ENCODE data around the gene ODAD4.
"Not testable (repeated sequence)": the region's sequence is repeated elsewhere in the genome, so short reads cannot be mapped to it uniquely, and the experiment has no call there.

The ODAD4 gene

GRCh38 chr17:41996855-41997164 is 66.4 kb downstream of the ODAD4 start:
- Histone ChIP-seq H3K4me1 (ENCODE audit: control insufficient read depth, insufficient read depth, low read length, poor library complexity, severe bottlenecking) (no peaks in the 10 kb centered on the region), H3K9me3 (ENCODE audit: control insufficient read depth, low read length) (no peaks in the 10 kb centered on the region), H3K36me3 (ENCODE audit: control insufficient read depth, insufficient read depth, low read length) (peaks cover 72% of the 10 kb centered on the region), H3K27ac (ENCODE audit: insufficient read depth, low read length, poor library complexity, severe bottlenecking) (no peak overlapping the region), H3K27me3 (replicated peaks; ENCODE audit: control insufficient read depth, insufficient read depth, low read length, poor library complexity, severe bottlenecking) (no peaks in the 10 kb centered on the region), H3K4me3 (ENCODE audit: insufficient read depth, low read depth, low read length, poor library complexity, severe bottlenecking) (no peak overlapping the region)
- DNase-seq = no peak

- Histone ChIP-seq H3K27ac (ENCODE audit: insufficient read depth, low read length, poor library complexity, severe bottlenecking) (no peak overlapping the region), H3K4me3 (ENCODE audit: insufficient read depth, low read depth, low read length, poor library complexity, severe bottlenecking) (no peak overlapping the region), H3K9me3 (ENCODE audit: control insufficient read depth, low read length) (no peaks in the 10 kb centered on the region), H3K4me1 (ENCODE audit: control insufficient read depth, insufficient read depth, low read length, poor library complexity, severe bottlenecking) (no peaks in the 10 kb centered on the region), H3K27me3 (replicated peaks; ENCODE audit: control insufficient read depth, insufficient read depth, low read length, poor library complexity, severe bottlenecking) (no peaks in the 10 kb centered on the region), H3K36me3 (ENCODE audit: control insufficient read depth, insufficient read depth, low read length) (peaks cover 62% of the 10 kb centered on the region)
- no peak for DNase-seq
These were observed 68.1 kb downstream of the ODAD4 start for GRCh38 chr17:41998497-41998896.

- Histone ChIP-seq H3K9me3 (ENCODE audit: control insufficient read depth, low read length) (no peaks in the 10 kb centered on the region), H3K36me3 (ENCODE audit: control insufficient read depth, insufficient read depth, low read length) (peaks cover 45% of the 10 kb centered on the region), H3K27me3 (replicated peaks; ENCODE audit: control insufficient read depth, insufficient read depth, low read length, poor library complexity, severe bottlenecking) (no peaks in the 10 kb centered on the region), H3K4me1 (ENCODE audit: control insufficient read depth, insufficient read depth, low read length, poor library complexity, severe bottlenecking) (no peaks in the 10 kb centered on the region), H3K27ac (ENCODE audit: insufficient read depth, low read length, poor library complexity, severe bottlenecking) (no peak overlapping the region), H3K4me3 (ENCODE audit: insufficient read depth, low read depth, low read length, poor library complexity, severe bottlenecking) (no peak overlapping the region)
- DNase-seq = no peak
These were observed 70.2 kb downstream of the ODAD4 start for GRCh38 chr17:42000413-42001133.

GRCh38 chr17:42001729-42002128 is 71.3 kb downstream of the ODAD4 start:
- no peak for DNase-seq
- Histone ChIP-seq H3K9me3 (ENCODE audit: control insufficient read depth, low read length) (no peaks in the 10 kb centered on the region), H3K4me1 (ENCODE audit: control insufficient read depth, insufficient read depth, low read length, poor library complexity, severe bottlenecking) (no peaks in the 10 kb centered on the region), H3K4me3 (ENCODE audit: insufficient read depth, low read depth, low read length, poor library complexity, severe bottlenecking) (no peak overlapping the region), H3K27ac (ENCODE audit: insufficient read depth, low read length, poor library complexity, severe bottlenecking) (no peak overlapping the region), H3K36me3 (ENCODE audit: control insufficient read depth, insufficient read depth, low read length) (peaks cover 34% of the 10 kb centered on the region), H3K27me3 (replicated peaks; ENCODE audit: control insufficient read depth, insufficient read depth, low read length, poor library complexity, severe bottlenecking) (no peaks in the 10 kb centered on the region)

- DNase-seq = no peak
- H3K9me3 ChIP-seq (ENCODE audit: control insufficient read depth, low read length) = no peaks in the 10 kb centered on the region
- H3K36me3 ChIP-seq (ENCODE audit: control insufficient read depth, insufficient read depth, low read length) = peaks cover 29% of the 10 kb centered on the region
- H3K27me3 ChIP-seq (replicated peaks; ENCODE audit: control insufficient read depth, insufficient read depth, low read length, poor library complexity, severe bottlenecking) = no peaks in the 10 kb centered on the region
- H3K27ac ChIP-seq (ENCODE audit: insufficient read depth, low read length, poor library complexity, severe bottlenecking) = no peak overlapping the region
- no peak overlapping the region for H3K4me3 ChIP-seq (ENCODE audit: insufficient read depth, low read depth, low read length, poor library complexity, severe bottlenecking)
- no peaks in the 10 kb centered on the region for H3K4me1 ChIP-seq (ENCODE audit: control insufficient read depth, insufficient read depth, low read length, poor library complexity, severe bottlenecking)
These were observed 71.9 kb downstream of the ODAD4 start for GRCh38 chr17:42002175-42002791.

GRCh38 chr17:42002792-42003301 is 72.4 kb downstream of the ODAD4 start:
- H3K4me3 ChIP-seq (ENCODE audit: insufficient read depth, low read depth, low read length, poor library complexity, severe bottlenecking) = no peak overlapping the region
- DNase-seq = no peak
- no peaks in the 10 kb centered on the region for H3K9me3 ChIP-seq (ENCODE audit: control insufficient read depth, low read length)
- no peak overlapping the region for H3K27ac ChIP-seq (ENCODE audit: insufficient read depth, low read length, poor library complexity, severe bottlenecking)
- H3K4me1 ChIP-seq (ENCODE audit: control insufficient read depth, insufficient read depth, low read length, poor library complexity, severe bottlenecking) = no peaks in the 10 kb centered on the region
- peaks cover 25% of the 10 kb centered on the region for H3K36me3 ChIP-seq (ENCODE audit: control insufficient read depth, insufficient read depth, low read length)
- H3K27me3 ChIP-seq (replicated peaks; ENCODE audit: control insufficient read depth, insufficient read depth, low read length, poor library complexity, severe bottlenecking) = no peaks in the 10 kb centered on the region

- peaks cover 18% of the 10 kb centered on the region for H3K36me3 ChIP-seq (ENCODE audit: control insufficient read depth, insufficient read depth, low read length)
- no peak overlapping the region for H3K27ac ChIP-seq (ENCODE audit: insufficient read depth, low read length, poor library complexity, severe bottlenecking)
- DNase-seq = no peak
- H3K4me3 ChIP-seq (ENCODE audit: insufficient read depth, low read depth, low read length, poor library complexity, severe bottlenecking) = no peak overlapping the region
- H3K27me3 ChIP-seq (replicated peaks; ENCODE audit: control insufficient read depth, insufficient read depth, low read length, poor library complexity, severe bottlenecking) = no peaks in the 10 kb centered on the region
- no peaks in the 10 kb centered on the region for H3K9me3 ChIP-seq (ENCODE audit: control insufficient read depth, low read length)
- H3K4me1 ChIP-seq (ENCODE audit: control insufficient read depth, insufficient read depth, low read length, poor library complexity, severe bottlenecking) = no peaks in the 10 kb centered on the region
These were observed 74.7 kb downstream of the ODAD4 start for GRCh38 chr17:42005166-42005565.

- Histone ChIP-seq H3K4me3 (ENCODE audit: insufficient read depth, low read depth, low read length, poor library complexity, severe bottlenecking) (no peak overlapping the region), H3K9me3 (ENCODE audit: control insufficient read depth, low read length) (no peaks in the 10 kb centered on the region), H3K4me1 (ENCODE audit: control insufficient read depth, insufficient read depth, low read length, poor library complexity, severe bottlenecking) (no peaks in the 10 kb centered on the region)
These were observed 78.8 kb downstream of the ODAD4 start for GRCh38 chr17:42009170-42009569.

GRCh38 chr17:42010266-42010680 is 79.9 kb downstream of the ODAD4 start:
- DNase-seq; H3K27me3 ChIP-seq (replicated peaks; ENCODE audit: control insufficient read depth, insufficient read depth, low read length, poor library complexity, severe bottlenecking); H3K36me3 ChIP-seq (ENCODE audit: control insufficient read depth, insufficient read depth, low read length); H3K9me3 ChIP-seq (ENCODE audit: control insufficient read depth, low read length); H3K27ac ChIP-seq (ENCODE audit: insufficient read depth, low read length, poor library complexity, severe bottlenecking); H3K4me1 ChIP-seq (ENCODE audit: control insufficient read depth, insufficient read depth, low read length, poor library complexity, severe bottlenecking); H3K4me3 ChIP-seq (ENCODE audit: insufficient read depth, low read depth, low read length, poor library complexity, severe bottlenecking): not testable (repeated sequence)

More at GRCh38 chr17:42009170-42009569, 78.8 kb downstream of the ODAD4 start:
- Histone ChIP-seq H3K36me3 (ENCODE audit: control insufficient read depth, insufficient read depth, low read length) (peaks cover 8% of the 10 kb centered on the region), H3K27me3 (replicated peaks; ENCODE audit: control insufficient read depth, insufficient read depth, low read length, poor library complexity, severe bottlenecking) (no peaks in the 10 kb centered on the region), H3K27ac (ENCODE audit: insufficient read depth, low read length, poor library complexity, severe bottlenecking) (no peak overlapping the region)
- DNase-seq = no peak

- Histone ChIP-seq H3K4me3 (ENCODE audit: insufficient read depth, low read depth, low read length, poor library complexity, severe bottlenecking) (no peak overlapping the region), H3K27me3 (replicated peaks; ENCODE audit: control insufficient read depth, insufficient read depth, low read length, poor library complexity, severe bottlenecking) (no peaks in the 10 kb centered on the region), H3K9me3 (ENCODE audit: control insufficient read depth, low read length) (no peaks in the 10 kb centered on the region), H3K27ac (ENCODE audit: insufficient read depth, low read length, poor library complexity, severe bottlenecking) (no peak overlapping the region), H3K36me3 (ENCODE audit: control insufficient read depth, insufficient read depth, low read length) (peaks cover 8% of the 10 kb centered on the region), H3K4me1 (ENCODE audit: control insufficient read depth, insufficient read depth, low read length, poor library complexity, severe bottlenecking) (peaks cover 4% of the 10 kb centered on the region)
- DNase-seq = no peak
These were observed 80.6 kb downstream of the ODAD4 start for GRCh38 chr17:42010898-42011516.

Data from effector memory CD4-positive, alpha-beta T cell (primary cell).